Natural killer cell (primary cell): ENCODE results near the gene TMEM181. TPM values are rescaled to one million over a fixed set of nuclear protein-coding genes. Genes with fewer than 3 reads are reported as not detected.

Experiments
- ATAC-seq, 3 donors: fragments of 150-1000 bp in 2 of 3; fragments of 200-7000 bp in 1 of 3; cut with Tn5 transposase; 1 replicate in 1 of 3; 2 replicates in 2 of 3; pipeline ENCODE4 v1.10.0; 2021; ENCODE audit warnings: mild to moderate bottlenecking in 2 of 3, moderate library complexity in 2 of 3
- DNase-seq, 2 donors: peaks; one replicate each; pipeline versions ENCODE4 v3.0.0 to v3.0.0-alpha.2; 2013 to 2021; ENCODE audit warnings: mixed read lengths in 1 of 2
- H3K27ac ChIP-seq: one replicate; pipeline ENCODE4 v1.5.1; 2013; ENCODE audit warnings: mild to moderate bottlenecking, low read length
- H3K27me3 ChIP-seq: one replicate; pipeline ENCODE4 v1.6.1; 2013; ENCODE audit warnings: low read length; ENCODE audit not compliant: control insufficient read depth, insufficient read depth
- H3K36me3 ChIP-seq: one replicate; pipeline ENCODE4 v1.6.1; 2013; ENCODE audit warnings: low read length; ENCODE audit not compliant: control insufficient read depth, insufficient read depth
- H3K4me1 ChIP-seq: one replicate; pipeline ENCODE4 v1.6.1; 2013; ENCODE audit warnings: low read length; ENCODE audit not compliant: control insufficient read depth, insufficient read depth
- H3K4me3 ChIP-seq: one replicate; pipeline ENCODE4 v1.5.1; 2013; ENCODE audit warnings: low read length
- H3K9me3 ChIP-seq: one replicate; pipeline ENCODE4 v1.6.1; 2013; ENCODE audit warnings: low read length; ENCODE audit not compliant: control insufficient read depth, insufficient read depth
- H3K27ac Mint-ChIP-seq, 2 donors: one replicate each; pipeline ENCODE4 v1.8.0; 2022; ENCODE audit warnings: mild to moderate bottlenecking in 2 of 2, mixed read lengths in 2 of 2, moderate library complexity in 1 of 2
- H3K27me3 Mint-ChIP-seq, 2 donors: one replicate each; pipeline ENCODE4 v1.8.0; 2022; ENCODE audit warnings: low read depth in 2 of 2, mixed read lengths in 2 of 2
- H3K36me3 Mint-ChIP-seq: one replicate; pipeline ENCODE4 v1.8.0; 2022; ENCODE audit warnings: mixed read lengths
- H3K4me1 Mint-ChIP-seq, 2 donors: one replicate each; pipeline ENCODE4 v1.8.0; 2022; ENCODE audit warnings: mixed read lengths in 2 of 2
- H3K4me3 Mint-ChIP-seq: one replicate; pipeline ENCODE4 v1.8.0; 2022; ENCODE audit warnings: mild to moderate bottlenecking, moderate library complexity, mixed read lengths
- H3K9me3 Mint-ChIP-seq, 2 donors: one replicate each; pipeline ENCODE4 v1.8.0; 2022; ENCODE audit warnings: mixed read lengths in 2 of 2
- WGBS: methylation state at CpG from one replicate; pipeline ENCODE4 v1.1.7; 2013; ENCODE audit warnings: missing lambda C conversion rate; ENCODE audit not compliant: insufficient coverage; 5-methylcytosine and 5-hydroxymethylcytosine counted together
- intact Hi-C: fragments of 100-400 bp; cut with micrococcal nuclease; formaldehyde crosslinking; loops from one replicate; pipeline ENCODE4 v1.14.2; 2022
- total RNA-seq, 4 donors: library from RNA; stranded (reverse); fragments of 120-200 nt in 1 of 4; gene quantifications; one replicate each; pipeline versions ENCODE4 v1.2.3 to v1.2.4, GENCODE V29; 2013 to 2022
- TF ChIP-seq, protein P1 (sequence below): fragments of 200-600 bp; IDR thresholded peaks from one replicate; pipeline ENCODE4 v1.8.0; 2022; ENCODE audit warnings: antibody characterized with exemption

Gene TMEM181
- total RNA-seq, 3 donors from 2014 or later (not counting 1 experiment from before 2014, with no cell fraction given) = 44.8 to 60.9 (median 45.0) TPM

DNA sequence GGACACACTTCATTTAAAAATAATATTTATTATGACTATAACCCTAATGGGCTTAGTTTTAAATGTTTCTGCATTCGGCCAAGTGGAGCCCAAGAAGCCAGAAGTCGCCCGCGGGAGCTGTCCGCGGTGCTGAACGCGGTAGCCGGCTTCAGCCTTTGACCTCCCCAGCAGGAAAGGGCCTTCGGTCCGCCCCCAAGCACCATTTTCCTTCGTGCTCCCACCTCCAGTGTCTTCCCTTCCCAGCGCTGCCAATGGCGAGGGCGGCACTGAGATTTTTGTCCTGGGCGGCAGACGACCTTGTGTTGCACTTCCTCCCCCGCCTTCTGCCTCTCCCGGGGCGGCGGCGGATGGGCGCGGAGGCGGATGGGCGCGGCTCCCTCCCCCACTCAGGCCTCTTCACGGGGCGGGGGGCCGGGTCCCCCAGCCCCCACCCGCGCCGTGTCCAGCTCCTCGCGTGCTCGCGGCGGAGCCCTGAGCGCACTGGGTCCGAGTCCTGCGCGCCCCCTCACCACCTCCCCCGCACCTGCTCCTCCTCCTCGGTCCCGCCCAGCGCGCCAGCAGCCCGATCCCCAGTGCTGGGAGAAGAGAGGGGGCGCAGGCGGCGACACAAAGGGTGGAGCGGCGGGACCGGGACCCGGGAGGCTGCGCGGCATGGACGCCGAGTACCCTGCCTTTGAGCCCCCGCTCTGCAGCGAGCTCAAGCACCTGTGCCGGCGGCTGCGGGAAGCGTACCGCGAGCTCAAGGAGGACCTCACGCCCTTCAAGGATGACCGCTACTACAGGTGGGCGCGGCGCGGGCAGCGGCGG is 23.6 kb upstream of the TMEM181 start:
- peaks cover 0 to 3% of the 10 kb centered on the region in 2 donors for H3K9me3 Mint-ChIP-seq
- Histone ChIP-seq H3K27ac (no peak overlapping the region), H3K9me3 (no peaks in the 10 kb centered on the region), H3K27me3 (peaks cover 16% of the 10 kb centered on the region), H3K4me3 (no peak overlapping the region), H3K36me3 (no peaks in the 10 kb centered on the region), H3K4me1 (peaks cover 11% of the 10 kb centered on the region)
- ATAC-seq (peak; percentile 77 to 93 (median 93)), DNase-seq (peak; percentile 72 to 85)
- peaks cover 0 to 5% of the 10 kb centered on the region in 2 donors for H3K4me1 Mint-ChIP-seq
- TF ChIP-seq, protein P1, sequence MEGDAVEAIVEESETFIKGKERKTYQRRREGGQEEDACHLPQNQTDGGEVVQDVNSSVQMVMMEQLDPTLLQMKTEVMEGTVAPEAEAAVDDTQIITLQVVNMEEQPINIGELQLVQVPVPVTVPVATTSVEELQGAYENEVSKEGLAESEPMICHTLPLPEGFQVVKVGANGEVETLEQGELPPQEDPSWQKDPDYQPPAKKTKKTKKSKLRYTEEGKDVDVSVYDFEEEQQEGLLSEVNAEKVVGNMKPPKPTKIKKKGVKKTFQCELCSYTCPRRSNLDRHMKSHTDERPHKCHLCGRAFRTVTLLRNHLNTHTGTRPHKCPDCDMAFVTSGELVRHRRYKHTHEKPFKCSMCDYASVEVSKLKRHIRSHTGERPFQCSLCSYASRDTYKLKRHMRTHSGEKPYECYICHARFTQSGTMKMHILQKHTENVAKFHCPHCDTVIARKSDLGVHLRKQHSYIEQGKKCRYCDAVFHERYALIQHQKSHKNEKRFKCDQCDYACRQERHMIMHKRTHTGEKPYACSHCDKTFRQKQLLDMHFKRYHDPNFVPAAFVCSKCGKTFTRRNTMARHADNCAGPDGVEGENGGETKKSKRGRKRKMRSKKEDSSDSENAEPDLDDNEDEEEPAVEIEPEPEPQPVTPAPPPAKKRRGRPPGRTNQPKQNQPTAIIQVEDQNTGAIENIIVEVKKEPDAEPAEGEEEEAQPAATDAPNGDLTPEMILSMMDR = no peak
- H3K27me3 Mint-ChIP-seq = peaks cover 49 to 64% of the 10 kb centered on the region in 2 donors
- 2% methylated on average over 75 of the region's 75 CpGs for WGBS
- intact Hi-C loops = no loop called here
- peak overlapping the region; percentile 71 for H3K4me3 Mint-ChIP-seq
- no peak overlapping the region for H3K27ac Mint-ChIP-seq
- H3K36me3 Mint-ChIP-seq = peaks cover 7% of the 10 kb centered on the region

GRCh38 chr6:158536891-158537798 is 22.7 kb upstream of the TMEM181 start:
- ATAC-seq (peak in 2 of 3 donors; percentile 16 to 34), DNase-seq (peak in 1 of 2 donors; percentile 41)
- Mint-ChIP-seq H3K36me3 (peaks cover 7% of the 10 kb centered on the region), H3K4me3 (no peak overlapping the region), H3K9me3 (peaks cover 0 to 3% of the 10 kb centered on the region in 2 donors), H3K27me3 (peaks cover 40 to 64% of the 10 kb centered on the region in 2 donors), H3K27ac (no peak overlapping the region), H3K4me1 (peaks cover 0 to 5% of the 10 kb centered on the region in 2 donors)
- Histone ChIP-seq H3K9me3 (no peaks in the 10 kb centered on the region), H3K27me3 (peaks cover 16% of the 10 kb centered on the region), H3K4me1 (peaks cover 11% of the 10 kb centered on the region), H3K27ac (no peak overlapping the region), H3K36me3 (no peaks in the 10 kb centered on the region), H3K4me3 (no peak overlapping the region)
- 4% methylated on average over 91 of the region's 94 CpGs for WGBS
- intact Hi-C loops = no loop called here
- TF ChIP-seq, protein P1 = no peak

GRCh38 chr6:158538741-158539140 is 21.1 kb upstream of the TMEM181 start:
- no peaks in the 10 kb centered on the region for H3K36me3 Mint-ChIP-seq
- no peaks in the 10 kb centered on the region for H3K9me3 ChIP-seq
- H3K4me3 ChIP-seq = no peak overlapping the region
- H3K27ac ChIP-seq = no peak overlapping the region
- H3K4me3 Mint-ChIP-seq = no peak overlapping the region
- peaks cover 30 to 59% of the 10 kb centered on the region in 2 donors for H3K27me3 Mint-ChIP-seq
- no peaks in the 10 kb centered on the region for H3K36me3 ChIP-seq
- H3K4me1 ChIP-seq = peaks cover 11% of the 10 kb centered on the region
- WGBS = 62% methylated on average over 2 of the region's 2 CpGs
- H3K27me3 ChIP-seq = peaks cover 16% of the 10 kb centered on the region
- no peak for ATAC-seq
- TF ChIP-seq, protein P1 = no peak
- no peak overlapping the region for H3K27ac Mint-ChIP-seq
- DNase-seq = no peak
- intact Hi-C loops = no loop called here
- peaks cover 0 to 5% of the 10 kb centered on the region in 2 donors for H3K4me1 Mint-ChIP-seq
- H3K9me3 Mint-ChIP-seq = no peaks in the 10 kb centered on the region
